Measurements from ENCODE around the gene SKI. TPM values are rescaled to one million over a fixed set of nuclear protein-coding genes. Genes with fewer than 3 reads are reported as not detected.

The SKI gene
- total RNA-seq, 1 experiment from 2014 or later: 28.3 TPM

GRCh38 chr1:2275796-2276536 is 47.8 kb downstream of the SKI start:
- no peak overlapping the region for H2AFZ ChIP-seq (ENCODE audit: low read length)
- CTCF ChIA-PET: no interaction called here
- no peak overlapping the region for H3K27ac ChIP-seq (ENCODE audit: low read length)
- no peak overlapping the region for H3K4me2 ChIP-seq (ENCODE audit: low read length)
- DNase-seq (no peak), ATAC-seq (no peak)
- no peaks in the 10 kb centered on the region for H3K9me2 ChIP-seq (replicated peaks; ENCODE audit: low read length)
- no peak for TF ChIP-seq EZH2phosphoT487 (IDR thresholded peaks at IDR 0.05; ENCODE audit: borderline replicate concordance, low read length)
- no peak for TF ChIP-seq EZH2 (IDR thresholded peaks at IDR 0.05; ENCODE audit: low read length, unreplicated experiment)
- TF ChIP-seq, protein P1, sequence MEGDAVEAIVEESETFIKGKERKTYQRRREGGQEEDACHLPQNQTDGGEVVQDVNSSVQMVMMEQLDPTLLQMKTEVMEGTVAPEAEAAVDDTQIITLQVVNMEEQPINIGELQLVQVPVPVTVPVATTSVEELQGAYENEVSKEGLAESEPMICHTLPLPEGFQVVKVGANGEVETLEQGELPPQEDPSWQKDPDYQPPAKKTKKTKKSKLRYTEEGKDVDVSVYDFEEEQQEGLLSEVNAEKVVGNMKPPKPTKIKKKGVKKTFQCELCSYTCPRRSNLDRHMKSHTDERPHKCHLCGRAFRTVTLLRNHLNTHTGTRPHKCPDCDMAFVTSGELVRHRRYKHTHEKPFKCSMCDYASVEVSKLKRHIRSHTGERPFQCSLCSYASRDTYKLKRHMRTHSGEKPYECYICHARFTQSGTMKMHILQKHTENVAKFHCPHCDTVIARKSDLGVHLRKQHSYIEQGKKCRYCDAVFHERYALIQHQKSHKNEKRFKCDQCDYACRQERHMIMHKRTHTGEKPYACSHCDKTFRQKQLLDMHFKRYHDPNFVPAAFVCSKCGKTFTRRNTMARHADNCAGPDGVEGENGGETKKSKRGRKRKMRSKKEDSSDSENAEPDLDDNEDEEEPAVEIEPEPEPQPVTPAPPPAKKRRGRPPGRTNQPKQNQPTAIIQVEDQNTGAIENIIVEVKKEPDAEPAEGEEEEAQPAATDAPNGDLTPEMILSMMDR (conservative IDR thresholded peaks at IDR 0.05; ENCODE audit: low read depth, low read length): no peak
- peaks cover 92% of the 10 kb centered on the region for H3K79me2 ChIP-seq (ENCODE audit: low read length)
- H4K20me1 ChIP-seq (ENCODE audit: low read length): peaks cover 72% of the 10 kb centered on the region
- H3K4me1 ChIP-seq (ENCODE audit: insufficient read depth, low read length): no peaks in the 10 kb centered on the region
- H3K27me3 ChIP-seq (ENCODE audit: low read length): no peaks in the 10 kb centered on the region
- no peaks in the 10 kb centered on the region for H3K9me3 ChIP-seq (ENCODE audit: low read length)
- H3K4me3 ChIP-seq (ENCODE audit: low read length): no peak overlapping the region
- POLR2A ChIA-PET (ENCODE audit: unreplicated experiment): no interaction called here
- no peaks in the 10 kb centered on the region for H3F3A ChIP-seq (ENCODE audit: low read length, unreplicated experiment)
- BruUV-seq (replicated peaks): no TSS peak
- no peak overlapping the region for H3K9ac ChIP-seq (ENCODE audit: low read length)
- peaks cover 6% of the 10 kb centered on the region; the same call in 1 of the 2 replicates for H3K36me3 ChIP-seq (ENCODE audit: low read depth, low read length)
- intact Hi-C loops (cut with micrococcal nuclease): no loop called here

DNA sequence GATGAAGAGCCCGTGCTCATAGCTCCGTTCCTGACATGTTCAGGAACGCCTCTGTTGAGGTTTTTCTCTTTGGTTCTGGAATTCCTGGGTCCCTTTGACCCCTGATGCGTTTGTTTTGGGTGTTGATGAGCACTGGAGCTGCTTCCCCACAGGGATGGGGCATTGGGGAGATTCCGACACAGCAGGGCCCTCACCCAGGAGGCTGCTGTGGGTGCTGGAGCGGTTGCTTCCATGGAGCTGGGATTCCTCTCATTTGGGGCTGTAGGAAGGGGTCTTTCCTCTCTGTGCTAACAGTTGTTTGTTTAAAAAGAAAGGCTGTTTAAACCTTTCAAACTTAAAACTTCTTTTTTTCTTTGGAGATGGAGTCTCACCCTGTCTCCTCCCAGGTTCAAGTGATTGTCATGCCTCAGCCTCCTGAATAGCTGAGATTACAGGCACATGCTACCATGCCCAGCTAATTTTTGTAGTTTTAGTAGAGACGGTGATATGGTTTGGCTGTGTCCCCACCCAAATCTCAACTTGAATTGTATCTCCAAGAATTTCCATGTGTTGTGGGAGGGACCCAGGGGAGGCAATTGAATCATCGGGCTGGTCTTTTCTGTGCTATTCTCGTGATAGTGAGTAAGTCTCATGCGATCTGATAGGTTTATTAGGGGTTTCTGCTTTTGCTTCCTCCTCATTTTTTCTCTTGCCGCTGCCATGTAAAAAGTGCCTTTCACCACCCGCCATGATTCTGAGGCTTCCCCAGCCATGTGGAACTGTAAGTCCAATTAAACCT is 48.9 kb downstream of the SKI start:
- Histone ChIP-seq H3K9me3 (ENCODE audit: low read length) (no peaks in the 10 kb centered on the region), H3K27ac (ENCODE audit: low read length) (no peak overlapping the region), H3K27me3 (ENCODE audit: low read length) (no peaks in the 10 kb centered on the region), H3K4me1 (ENCODE audit: insufficient read depth, low read length) (no peaks in the 10 kb centered on the region), H4K20me1 (ENCODE audit: low read length) (peaks cover 62% of the 10 kb centered on the region), H3K9ac (ENCODE audit: low read length) (no peak overlapping the region), H3K4me2 (ENCODE audit: low read length) (no peak overlapping the region), H3K9me2 (replicated peaks; ENCODE audit: low read length) (no peaks in the 10 kb centered on the region), H3K79me2 (ENCODE audit: low read length) (peaks cover 82% of the 10 kb centered on the region), H3K4me3 (ENCODE audit: low read length) (no peak overlapping the region), H3K36me3 (ENCODE audit: low read depth, low read length) (peaks cover 6% of the 10 kb centered on the region; the same call in 1 of the 2 replicates), H3F3A (ENCODE audit: low read length, unreplicated experiment) (no peaks in the 10 kb centered on the region), H2AFZ (ENCODE audit: low read length) (no peak overlapping the region)
- CTCF ChIA-PET: no interaction called here
- POLR2A ChIA-PET (ENCODE audit: unreplicated experiment): no interaction called here
- no TSS peak for BruUV-seq (replicated peaks)
- TF ChIP-seq EZH2phosphoT487 (IDR thresholded peaks at IDR 0.05; ENCODE audit: borderline replicate concordance, low read length) (no peak), EZH2 (IDR thresholded peaks at IDR 0.05; ENCODE audit: low read length, unreplicated experiment) (no peak)
- TF ChIP-seq, protein P1 (conservative IDR thresholded peaks at IDR 0.05; ENCODE audit: low read depth, low read length): no peak
- ATAC-seq (no peak), DNase-seq (no peak)
- intact Hi-C loops (cut with micrococcal nuclease): no loop called here
